HG03457 (cell line): ENCODE measurements around the gene NUDT2.
"Not testable (repeated sequence)": the region's sequence is repeated elsewhere in the genome, so short reads cannot be mapped to it uniquely, and the experiment has no call there.

Experiments
- ATAC-seq: cut with Tn5 transposase; IDR thresholded peaks from one replicate; pipeline ENCODE4 v1.9.1; 2021; ENCODE audit warnings: moderate number of reproducible peaks; ENCODE audit not compliant: unreplicated experiment

The NUDT2 gene

DNA sequence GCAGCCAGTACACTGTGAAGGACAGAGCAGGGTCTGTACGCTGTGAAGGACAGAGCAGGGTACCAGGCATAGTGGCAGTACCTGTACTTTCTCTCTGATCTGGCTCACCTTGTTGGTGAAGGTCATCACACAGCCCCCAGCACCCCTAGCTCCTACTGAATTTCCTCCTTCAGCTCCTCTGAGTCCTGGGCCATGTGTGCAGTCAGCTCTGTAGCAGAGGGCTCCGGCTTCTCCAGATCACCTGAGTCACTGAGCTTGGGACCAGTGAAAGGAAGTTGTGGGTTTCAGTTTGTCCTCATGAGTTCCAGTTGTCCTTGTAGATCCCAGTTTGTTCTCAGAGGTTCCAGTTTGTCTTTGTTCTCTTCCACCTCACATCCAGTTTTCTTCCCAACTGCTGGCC is 5.5 kb downstream of the NUDT2 start:
- no peak for ATAC-seq

DNA sequence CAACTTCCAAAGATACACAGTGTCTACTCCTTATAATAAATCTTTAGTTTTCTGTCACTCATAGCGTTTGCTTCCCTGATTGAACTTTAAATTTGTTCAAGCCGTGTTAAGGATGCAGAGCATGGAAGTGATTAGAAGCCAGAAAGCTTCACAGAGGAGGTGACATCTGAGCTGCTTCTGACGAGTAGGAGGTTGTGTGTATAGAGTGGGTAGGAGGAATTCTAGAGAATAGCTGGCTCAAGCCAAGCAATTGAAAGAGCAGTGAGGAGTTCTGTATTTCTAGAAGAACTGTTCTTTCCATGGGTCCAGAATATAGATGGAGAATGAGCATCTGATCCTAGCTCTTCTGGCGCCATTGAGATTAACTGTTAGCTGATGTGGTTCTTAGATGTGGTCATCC is 6.0 kb downstream of the NUDT2 start:
- no peak for ATAC-seq

DNA sequence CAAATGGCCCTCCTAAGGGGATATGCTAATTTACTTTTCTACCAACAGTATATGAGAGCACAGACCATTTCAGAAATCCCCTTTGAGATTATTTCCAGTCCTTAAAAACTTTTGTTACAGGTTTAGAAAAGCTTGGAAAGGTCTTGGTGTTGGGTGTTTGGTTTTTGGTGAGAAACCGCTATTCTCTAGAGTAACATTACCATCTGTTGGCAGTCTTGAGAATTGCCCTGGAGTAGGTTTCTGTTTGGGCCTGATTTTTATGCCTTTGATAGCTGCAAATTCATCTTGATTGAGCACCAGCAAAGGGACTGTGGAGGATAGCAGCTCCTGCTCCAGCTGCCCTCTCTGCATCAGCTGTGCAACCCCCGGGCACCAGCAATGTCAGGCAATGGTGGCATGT is 8.0 kb downstream of the NUDT2 start:
- ATAC-seq, result no peak

DNA sequence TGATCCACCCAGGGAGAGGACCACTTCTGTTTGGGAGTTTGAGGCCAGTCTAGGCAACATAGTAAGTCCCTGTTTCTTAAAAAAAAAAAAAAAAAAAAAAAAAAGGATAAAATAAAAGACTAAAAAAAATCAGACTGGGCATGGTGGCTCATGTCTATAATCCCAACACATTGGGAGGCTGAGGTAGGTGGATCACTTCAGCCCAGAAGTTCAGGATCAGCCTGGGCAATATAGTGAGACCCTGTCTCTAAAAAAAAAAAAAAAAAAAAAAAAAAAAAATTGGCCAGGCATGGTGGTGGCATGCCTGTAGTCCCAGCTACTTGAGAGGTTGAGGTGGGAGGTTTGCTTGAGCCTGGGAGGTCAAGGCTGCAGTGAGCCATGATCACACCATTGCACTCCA is 8.7 kb downstream of the NUDT2 start:
- not testable (repeated sequence) for ATAC-seq

DNA sequence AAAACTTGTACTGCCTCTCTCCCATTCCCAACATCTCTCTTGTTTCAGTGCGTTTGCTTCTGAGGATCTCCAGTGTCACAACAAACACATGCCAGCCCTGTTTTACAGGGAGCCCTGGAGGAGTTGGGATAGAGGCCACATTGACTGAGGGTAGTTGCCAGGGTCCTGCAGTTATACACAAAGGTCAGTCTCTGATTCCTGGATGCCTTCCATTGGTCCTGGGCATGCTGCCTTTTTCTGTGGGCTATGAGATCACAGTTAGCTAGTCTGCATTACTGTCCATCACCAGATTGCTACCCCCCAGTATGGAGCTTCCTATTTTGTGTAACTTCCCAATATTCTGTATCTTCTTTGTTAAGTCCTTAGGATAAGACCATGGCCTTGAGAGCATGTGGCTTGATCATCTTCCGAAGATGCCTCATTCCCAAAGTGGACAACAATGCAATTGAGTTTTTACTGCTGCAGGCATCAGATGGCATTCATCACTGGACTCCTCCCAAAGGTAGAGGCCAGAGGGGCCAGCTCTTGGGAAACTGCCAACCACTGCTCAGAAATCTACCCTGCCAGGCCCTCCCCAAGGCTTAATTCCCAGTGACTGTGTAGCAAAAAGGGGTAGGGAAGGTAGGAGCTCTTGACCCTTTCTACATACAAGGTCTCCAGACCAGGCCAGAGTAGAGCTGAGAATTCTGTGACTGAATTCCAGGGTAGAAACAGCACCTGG is 9.5 kb downstream of the NUDT2 start:
- ATAC-seq, result no peak

DNA sequence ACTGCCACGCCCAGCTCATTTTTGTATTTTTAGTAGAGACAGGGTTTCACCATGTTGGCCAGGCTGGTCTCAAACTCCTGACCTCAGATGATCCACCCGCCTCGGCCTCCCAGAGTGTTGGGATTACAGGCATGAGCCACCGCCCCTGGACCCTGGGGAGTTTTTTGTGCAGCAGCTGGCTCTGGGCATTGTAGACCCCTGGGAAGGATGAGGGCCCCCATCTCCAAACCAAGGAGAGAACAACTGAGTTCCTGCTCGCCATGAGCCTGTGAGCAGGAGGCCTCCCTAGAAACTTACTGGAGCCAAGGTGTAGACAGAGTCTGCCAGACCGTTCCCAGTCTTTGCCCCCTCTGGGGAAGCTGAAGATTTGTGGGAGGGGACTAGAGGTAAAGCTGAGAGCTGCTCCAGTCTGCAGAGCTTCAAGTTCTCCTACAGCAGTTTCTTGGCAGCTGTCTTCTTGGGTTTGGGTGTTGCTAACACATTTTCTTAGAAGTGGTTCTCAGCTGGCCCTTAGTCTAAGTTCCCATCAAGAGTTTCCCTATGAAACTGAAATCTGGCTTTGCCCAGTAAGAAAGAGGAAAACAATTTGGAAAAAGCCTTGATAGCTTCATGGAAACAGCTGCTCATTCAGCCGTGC is 12.4 kb downstream of the NUDT2 start:
- ATAC-seq, result no peak

DNA sequence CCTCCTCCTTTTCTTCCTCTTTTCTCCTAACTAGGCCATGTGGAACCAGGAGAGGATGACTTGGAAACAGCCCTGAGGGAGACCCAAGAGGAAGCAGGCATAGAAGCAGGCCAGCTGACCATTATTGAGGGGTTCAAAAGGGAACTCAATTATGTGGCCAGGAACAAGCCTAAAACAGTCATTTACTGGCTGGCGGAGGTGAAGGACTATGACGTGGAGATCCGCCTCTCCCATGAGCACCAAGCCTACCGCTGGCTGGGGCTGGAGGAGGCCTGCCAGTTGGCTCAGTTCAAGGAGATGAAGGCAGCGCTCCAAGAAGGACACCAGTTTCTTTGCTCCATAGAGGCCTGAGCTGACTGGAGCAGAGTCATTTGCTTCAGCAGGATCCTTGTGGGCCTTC is 13.7 kb downstream of the NUDT2 start:
- ATAC-seq, result no peak

DNA sequence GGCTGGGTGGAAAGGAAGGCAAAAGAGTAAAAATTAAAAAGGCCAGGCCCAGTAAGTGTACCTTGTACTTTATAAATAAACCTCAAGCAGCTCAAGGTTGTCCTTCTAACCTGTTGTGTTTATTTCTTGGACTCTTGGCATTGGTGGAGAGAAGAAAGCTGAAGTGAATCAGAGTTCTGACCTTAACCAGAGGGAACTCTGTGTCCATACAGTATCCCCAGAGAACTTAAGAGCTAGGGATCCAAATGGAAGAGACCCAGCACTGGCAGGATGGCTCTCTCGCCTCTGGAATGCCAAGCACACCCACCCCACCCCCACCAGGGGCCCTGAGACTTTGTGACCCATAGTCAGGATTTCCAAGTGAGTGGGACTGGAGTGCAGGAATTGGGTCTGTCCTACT is 14.2 kb downstream of the NUDT2 start:
- ATAC-seq, result no peak

DNA sequence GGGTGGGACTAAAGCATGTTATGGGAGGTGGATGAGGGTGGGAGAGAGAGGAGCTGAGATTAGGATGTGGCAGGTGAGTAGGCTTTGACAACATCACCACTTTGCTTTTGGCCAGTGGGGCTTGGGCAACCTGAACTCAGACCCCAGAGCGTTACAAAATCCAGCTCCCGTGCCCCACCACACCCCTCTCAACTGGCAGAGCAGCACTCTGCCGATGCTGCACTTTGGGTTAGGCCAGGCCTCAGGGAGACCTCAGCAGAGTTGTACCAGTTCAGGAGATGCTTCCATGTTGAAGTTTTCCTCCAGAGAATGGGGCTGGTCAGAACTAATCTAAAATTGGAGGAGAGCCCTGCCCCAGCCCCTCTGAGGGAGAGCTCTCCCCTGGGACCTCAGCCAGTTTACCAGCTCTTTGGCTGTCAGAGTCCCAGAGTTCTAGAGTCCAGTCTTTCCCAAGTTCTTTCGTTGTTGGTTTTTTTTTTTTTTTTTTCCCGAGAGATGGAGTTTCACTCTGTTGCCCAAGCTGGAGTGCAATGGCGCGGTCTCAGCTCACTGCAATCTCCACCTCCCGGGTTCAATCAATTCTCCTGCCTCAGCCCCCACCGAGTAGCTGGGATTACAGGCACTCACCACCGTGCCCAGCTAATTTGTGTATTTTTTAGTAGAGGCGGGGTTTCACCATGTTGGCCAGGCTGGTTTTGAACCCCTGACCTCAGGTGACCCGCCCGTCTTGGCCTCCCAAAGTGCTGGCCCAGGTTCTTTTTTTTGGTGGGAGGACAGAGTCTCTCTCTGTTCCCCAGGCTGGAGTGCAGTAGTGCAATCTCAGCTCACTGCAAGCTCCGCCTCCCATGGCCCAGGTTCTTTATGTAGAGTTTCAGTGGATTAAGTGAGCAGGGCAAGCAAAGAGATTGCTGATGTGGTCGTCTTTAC is 17.8 kb downstream of the NUDT2 start:
- no peak for ATAC-seq

DNA sequence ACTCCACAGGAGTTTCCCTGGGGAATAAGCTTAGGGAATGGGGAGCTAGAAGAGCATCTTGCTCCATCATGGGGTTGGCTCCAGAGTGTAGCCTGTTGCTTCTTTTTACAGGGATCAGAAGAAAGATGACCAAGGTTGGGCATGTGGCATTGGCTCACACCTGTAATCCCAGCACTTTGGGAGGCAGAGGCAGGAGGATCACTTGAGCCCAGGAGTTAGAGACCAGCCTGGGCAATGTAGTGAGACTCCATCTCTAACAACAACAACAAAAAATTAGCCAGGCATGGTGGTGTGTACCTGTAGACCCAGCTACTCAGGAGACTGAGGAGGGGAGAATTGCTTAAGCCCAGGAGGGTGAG is 18.4 kb downstream of the NUDT2 start:
- no peak for ATAC-seq

DNA sequence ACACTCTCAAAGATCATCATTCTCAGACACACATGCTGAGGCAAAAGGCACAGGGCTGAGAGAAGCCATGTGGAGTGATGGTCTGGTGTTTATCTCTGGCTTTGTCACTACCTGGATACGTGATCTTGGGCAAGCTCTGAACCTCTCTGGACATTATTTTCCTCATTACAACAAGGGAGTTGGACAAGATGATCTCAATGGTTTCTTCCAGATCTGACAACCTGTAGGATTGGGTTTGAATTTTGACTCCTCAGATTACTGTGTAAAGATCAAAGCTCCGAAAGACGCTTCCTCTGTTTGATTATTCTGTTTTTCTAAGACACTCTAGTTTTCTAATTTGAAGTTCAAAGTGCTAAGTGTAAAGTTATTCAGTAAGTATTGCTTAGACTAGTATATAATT is 20.0 kb downstream of the NUDT2 start:
- ATAC-seq, result no peak

DNA sequence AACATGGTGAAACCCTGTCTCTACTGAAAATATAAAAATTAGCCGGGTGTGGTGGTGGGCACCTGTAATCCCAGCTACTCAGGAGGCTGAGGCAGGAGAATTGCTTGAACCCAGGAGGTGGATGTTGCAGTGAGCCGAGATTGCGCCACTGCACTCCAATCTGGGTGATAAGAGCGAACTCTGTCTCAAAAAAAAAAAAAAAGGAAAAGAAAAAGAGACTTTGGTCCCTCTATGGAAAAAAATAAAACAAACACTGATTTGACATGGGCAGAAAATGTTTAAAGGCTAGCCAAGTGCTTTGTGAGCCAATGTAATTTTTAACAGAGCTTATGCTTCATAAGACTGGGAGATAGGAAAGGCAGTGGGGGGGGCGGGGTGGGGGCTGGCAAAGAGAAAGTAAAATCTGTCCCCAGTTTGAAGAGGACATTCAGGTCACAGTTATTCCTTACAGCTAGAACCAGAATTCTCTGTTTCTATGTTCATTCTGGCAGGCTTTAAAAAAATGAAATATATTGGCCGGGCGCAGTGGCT is 22.8 kb downstream of the NUDT2 start:
- ATAC-seq, result not testable (repeated sequence)

DNA sequence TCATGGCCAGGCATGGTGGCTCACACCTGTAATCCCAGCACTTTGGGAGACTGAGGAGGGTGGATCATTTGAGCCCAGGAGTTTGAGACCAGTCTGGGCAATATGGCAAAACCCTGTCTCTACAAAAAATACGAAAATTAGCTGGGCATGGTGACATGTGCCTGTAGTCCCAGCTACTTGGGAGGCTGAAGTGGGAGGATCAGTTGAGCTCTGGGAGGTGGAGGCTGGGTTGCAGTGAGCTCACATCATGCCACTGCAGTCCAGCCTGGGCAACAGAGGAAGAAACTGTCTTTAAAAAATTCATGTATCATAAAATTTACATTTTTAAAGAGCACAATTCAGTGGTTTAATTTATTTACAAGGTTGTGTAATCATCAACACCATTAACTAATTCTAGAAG is 23.6 kb downstream of the NUDT2 start:
- ATAC-seq, result not testable (repeated sequence)

DNA sequence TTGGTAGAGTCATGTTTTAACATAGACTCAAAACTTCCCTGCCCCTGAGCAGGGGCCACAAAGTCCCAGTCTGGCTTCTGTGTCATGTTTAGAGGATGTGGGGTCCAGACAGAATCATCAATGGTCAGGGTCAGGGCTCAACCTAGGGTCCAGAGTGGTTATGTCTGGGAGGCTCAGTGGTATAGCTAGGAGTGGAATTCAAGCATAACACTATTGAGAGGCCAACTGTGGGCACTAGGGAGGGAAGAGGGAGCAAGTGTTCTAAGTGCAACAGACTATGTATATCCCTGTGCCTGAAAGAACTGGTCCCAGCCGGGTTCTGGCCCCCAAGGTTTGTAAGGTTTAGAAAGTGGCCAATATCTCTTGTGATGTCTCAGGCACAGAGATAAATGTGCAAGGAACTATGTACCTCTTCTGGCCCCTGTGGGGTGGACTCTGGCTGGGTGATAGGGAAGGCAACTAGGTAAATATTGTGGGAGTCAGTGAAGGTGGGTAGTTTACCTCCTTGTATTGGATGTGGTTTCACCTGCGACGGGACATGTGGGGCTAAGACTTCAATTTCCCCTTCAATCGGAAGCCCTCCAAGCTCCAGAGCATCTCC is 33.3 kb downstream of the NUDT2 start:
- no peak for ATAC-seq

DNA sequence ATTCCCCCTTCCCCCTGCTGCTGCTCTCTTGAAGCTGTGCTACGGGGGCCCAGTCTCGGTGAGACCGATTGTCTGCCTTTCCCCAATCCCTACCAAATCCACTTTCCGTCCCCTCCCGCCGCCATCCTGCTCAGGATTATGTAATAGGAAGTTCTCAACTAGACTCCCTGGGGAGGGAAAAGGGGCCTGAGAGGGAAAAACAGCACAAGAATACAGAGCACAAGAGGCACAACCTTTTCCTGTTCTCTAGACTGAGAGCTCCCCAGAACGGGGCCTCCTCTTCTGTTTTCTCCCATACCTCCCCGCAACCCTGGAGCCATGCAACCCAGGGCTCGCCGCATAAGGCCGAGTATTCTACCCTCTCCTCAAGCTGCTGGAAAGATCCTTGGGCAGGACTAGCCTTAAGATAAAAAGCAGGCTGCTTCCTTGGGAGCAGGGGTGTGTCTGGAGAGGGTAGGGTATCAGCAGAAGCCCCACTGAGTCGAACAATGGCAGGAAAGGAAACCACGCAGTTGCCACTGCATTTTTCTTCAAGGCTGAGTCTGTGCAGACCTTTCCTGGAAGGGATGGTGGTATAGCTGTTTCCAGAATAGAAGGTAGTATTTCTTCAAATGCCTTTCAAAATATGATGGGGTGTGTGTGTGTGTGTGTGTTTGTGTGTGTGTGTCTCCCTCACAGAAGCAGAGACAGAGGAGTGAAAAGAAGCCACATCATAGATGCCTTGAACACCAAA is 34.4 kb downstream of the NUDT2 start:
- ATAC-seq, result no peak

DNA sequence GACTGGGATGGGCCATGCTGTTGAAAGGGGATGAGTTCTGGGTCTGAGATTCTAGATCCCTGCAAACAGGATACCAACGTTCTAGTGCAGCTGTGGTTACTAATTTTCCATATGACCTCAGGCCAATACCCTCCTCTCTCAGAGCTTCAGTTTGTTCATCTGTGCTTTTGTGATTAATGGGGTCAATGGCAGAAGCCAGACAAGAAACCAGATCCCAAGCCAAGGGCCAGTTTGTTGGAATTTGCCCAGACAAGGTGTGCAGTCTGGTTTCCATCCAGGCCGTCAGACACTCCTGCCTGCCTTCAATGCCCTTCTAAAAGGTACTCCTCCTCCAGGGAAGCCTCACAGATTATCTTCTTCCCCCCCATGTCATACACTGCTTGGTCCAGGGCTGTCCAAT is 35.9 kb downstream of the NUDT2 start:
- no peak for ATAC-seq

DNA sequence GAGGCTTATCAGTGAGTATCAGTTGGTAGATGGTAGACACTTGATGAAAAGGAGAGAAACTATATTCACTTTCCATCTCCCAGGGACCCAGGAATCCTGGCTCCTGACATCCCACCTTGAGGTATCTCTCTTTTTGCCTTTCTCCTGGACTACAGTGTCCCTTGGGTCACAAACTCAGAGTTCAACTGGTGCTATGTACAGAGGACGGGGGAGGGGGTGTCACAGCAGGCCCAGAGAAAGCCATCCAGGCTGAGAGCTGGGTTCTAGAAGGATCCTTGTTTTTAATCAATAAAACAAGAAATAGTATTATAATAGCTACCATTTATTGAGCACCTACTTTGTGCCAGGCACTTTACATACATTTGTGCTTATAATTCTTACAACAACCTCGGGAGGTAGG is 37.0 kb downstream of the NUDT2 start:
- no peak for ATAC-seq

DNA sequence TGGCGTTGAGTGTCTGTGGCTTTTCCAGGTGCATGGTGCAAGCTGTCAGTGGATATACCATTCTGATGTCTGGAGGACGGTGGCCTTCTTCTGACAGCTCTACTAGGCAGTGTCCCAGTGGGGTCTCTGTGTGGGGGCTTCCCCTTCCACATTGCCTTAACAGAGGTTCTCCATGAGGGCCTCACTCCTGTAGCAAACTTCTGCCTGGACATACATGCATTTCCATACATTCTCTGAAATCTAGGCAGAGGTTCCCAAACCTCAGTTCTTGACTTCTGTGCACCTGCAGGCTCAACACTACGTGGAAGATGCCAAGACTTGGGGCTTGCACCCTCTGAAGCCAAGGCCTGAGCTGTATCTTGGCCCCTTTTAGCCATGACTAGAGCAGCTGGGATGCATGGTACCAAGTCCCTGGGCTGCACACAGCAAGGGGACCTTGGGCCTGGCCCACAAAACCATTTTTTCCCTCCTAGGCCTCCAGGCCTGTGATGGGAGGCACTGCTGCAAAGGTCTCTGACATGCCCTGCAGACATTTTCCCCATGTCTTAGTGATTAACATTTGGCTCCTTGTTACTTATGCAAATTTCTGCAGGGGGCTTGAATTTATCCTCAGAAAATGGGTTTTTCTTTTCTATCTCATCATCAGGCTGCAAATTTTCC is 38.5 kb downstream of the NUDT2 start:
- not testable (repeated sequence) for ATAC-seq

DNA sequence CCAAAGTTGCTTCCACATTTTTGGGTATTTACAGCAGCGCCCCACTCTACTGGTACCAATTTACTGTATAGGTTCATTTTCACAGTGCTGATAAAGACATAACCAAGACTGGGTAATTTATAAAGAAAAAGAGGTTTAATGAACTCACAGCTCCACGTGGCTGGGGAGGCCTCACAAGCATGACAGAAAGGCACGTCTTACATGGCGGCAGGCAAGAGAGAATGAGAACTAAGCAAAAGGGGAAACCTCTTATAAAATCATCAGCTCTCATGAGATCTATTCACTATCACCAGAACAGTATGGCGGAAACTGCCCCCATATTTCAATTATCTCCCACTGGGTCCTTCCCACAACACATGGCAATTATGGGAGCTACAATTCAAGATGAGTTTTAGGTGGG is 39.4 kb downstream of the NUDT2 start:
- ATAC-seq, result not testable (repeated sequence)

DNA sequence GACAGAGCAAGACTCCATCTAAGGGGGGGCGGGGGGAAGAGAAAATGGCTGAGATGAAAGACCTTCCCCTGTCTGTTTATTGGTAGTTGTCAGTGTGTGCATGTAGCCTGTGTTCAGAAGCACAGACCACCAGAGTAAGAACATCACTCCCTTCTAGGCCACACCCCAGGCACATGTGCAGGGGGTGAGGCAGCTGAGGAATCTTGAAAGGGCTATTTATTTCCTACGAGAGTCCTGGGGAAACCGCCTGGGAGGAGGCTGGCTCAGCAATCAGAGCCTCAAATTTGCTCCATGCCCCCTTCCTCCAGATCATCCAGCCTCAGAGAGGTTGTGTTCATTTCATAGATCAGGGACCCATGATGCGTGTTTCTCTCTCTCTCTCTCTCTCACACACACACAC is 40.3 kb downstream of the NUDT2 start:
- no peak for ATAC-seq
